HG03469 (cell line): ENCODE data around the gene C1orf87.

Source experiments
- ATAC-seq: cut with Tn5 transposase; IDR thresholded peaks from one replicate; pipeline ENCODE4 v1.9.1; 2021; ENCODE audit warnings: mild to moderate bottlenecking, moderate library complexity, moderate number of reproducible peaks; ENCODE audit not compliant: unreplicated experiment

The C1orf87 gene

DNA sequence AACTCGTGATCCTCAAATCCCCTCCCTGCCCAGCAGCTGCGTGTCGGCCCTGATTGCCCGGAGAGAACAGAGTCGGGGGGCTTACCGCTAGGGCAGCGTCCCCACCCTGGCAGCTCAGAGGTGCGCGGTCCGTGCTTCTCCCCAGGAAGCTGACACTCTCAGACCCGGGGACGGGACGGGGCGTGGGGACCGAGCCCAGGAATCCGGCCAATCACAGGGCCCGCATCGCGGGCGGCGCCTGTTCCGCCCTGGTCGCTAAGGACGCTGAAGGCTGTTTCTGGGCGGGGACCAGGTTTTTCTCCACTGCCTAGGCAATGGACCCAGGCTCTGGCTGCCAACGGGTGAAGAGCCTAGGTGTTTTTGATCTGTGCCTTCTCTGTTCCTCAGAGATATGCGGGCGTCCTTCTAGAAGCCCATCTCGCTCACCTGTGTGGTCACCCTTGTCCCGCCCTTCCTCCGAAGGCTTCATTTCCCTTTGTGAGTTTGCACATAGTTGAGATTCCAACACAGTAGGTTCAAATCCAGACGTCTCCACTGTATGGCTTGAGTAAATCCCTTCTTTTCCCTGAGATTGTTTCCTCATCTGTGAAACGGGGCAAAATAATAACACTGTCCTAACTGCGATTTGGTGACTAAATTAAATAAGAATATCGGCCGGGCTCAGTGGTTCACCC lies at the start of gene C1orf87:
TSS of gene C1orf87 (minus strand) at position 166 of the 674 bp plus-strand sequence. CDS start 1,127 bp downstream, outside the sequence.
- no peak for ATAC-seq

DNA sequence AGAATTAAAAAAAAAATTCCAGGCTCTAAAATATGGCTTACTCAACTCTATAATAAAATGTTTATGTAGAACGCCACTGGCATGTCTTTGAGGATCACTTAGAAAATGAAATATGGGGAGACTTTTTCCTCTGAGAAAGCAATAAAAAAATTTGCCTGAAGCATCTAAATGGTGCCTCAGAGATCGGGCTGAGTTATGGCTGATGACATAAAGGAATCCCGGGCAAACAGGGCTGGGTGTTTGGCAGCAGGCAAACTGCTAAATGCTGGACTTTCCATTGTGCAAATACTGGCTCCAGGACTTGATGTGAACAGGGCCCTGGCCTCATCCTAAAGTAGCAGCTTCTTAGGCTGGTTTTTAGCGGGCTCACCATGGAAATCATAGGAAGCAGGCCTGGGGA lies 44.5 kb upstream of the C1orf87 start:
- no peak for ATAC-seq

GRCh38 chr1:60114745-60115318 lies 41.3 kb upstream of the C1orf87 start:
- ATAC-seq, result no peak

- no peak for ATAC-seq
Observed at GRCh38 chr1:60113596-60113995, 40.0 kb upstream of the C1orf87 start.

DNA sequence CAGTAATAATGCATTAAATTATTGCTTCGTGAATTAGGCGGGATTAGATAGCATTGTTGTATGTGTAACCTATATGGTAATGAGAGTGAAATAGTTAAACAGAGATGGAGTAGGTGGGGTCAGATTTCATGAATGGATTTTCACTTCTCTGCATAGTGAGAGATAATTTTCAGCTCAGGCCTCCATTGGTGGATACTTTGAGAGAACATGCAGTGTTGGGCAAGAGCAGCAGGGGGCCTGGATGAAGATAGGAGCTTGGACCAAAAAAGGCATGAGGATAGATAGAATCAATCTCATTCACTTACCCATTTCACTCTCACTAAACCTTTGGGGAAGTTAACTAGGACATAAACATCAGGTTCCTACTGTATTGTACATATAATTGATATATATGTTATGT lies 39.5 kb upstream of the C1orf87 start:
- ATAC-seq, result no peak

GRCh38 chr1:60111716-60112115 lies 38.1 kb upstream of the C1orf87 start:
- no peak for ATAC-seq

GRCh38 chr1:60111118-60111517 lies 37.5 kb upstream of the C1orf87 start:
- no peak for ATAC-seq

GRCh38 chr1:60108196-60108595 lies 34.6 kb upstream of the C1orf87 start:
- ATAC-seq, result no peak

DNA sequence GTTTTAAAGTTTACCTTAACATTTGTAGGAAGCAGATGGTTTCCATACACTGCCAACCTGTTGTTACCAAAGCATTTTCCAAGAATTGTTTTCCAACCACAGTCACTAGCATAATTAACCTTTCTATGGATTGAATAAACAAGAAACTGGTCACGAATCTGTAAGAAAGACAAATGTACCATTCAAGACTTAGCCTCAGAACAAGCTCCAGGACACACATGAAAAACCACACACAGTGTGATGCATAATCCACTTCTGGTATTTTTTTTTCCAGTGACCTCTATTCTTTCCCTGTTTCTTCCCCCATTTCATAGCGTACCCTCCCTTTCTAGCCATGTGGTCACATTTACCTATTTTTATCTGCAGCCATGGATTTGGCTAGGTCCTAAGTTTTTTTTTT lies 29.6 kb upstream of the C1orf87 start:
- no peak for ATAC-seq

DNA sequence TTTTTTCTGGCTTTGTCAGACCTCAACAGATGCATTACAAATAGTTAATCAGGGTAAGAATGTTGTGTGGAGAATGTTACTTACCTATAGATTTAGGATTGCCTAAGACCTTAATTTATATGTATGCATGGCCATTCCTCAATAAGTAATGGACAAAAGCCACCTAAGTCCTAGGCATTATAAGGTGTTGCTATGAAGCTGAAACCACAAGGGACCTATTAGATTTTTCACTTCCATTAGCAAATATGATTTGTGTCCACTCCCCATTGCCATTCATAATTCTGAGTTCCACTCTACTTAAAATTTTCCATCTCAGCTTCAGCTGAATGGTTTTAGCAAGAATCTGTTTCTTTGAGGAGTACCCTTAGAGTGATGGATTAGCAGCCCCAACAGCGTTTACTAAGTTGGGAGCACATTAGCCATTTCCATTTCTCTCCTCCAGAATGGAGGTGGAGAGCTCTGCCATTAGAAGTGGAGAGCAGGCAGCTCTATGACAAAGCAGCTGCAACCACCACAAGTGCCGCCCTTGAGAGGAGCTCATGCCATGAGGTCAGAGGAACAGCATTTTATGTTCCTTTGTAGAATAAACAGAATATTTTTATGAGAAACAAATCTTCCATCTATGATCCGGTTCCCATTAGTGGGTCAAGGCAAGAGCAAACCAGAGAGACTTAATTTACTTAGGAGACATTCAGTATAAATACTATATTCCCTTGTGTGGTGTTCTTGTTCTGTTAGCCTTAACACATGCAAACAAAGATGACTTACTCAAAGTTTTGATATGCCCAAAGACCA lies 28.9 kb upstream of the C1orf87 start:
- no peak for ATAC-seq

DNA sequence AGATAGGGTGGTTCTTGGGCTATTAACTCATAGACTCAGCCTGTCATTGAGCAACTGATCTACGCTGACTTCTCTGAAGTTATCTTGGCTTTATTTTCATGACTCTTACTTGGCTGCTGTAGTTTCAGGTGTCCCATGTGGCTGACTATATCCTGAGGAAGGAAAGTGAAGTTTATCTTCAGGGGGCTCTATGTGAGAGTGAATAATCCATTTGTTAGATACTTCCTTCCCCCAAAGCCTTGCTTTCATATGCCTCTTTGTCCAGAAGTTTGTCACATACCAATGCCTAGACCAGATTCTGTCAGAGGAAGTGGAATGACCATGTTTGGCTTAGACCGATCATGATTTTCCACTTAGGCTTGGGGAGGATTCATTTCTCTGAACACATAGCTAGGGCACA lies 27.9 kb upstream of the C1orf87 start:
- no peak for ATAC-seq

- ATAC-seq, result no peak
Observed at GRCh38 chr1:60091195-60091715, 17.7 kb upstream of the C1orf87 start.

- no peak for ATAC-seq
Observed at GRCh38 chr1:60090655-60091054, 17.1 kb upstream of the C1orf87 start.

GRCh38 chr1:60088620-60089155 lies 15.1 kb upstream of the C1orf87 start:
- ATAC-seq, result no peak

DNA sequence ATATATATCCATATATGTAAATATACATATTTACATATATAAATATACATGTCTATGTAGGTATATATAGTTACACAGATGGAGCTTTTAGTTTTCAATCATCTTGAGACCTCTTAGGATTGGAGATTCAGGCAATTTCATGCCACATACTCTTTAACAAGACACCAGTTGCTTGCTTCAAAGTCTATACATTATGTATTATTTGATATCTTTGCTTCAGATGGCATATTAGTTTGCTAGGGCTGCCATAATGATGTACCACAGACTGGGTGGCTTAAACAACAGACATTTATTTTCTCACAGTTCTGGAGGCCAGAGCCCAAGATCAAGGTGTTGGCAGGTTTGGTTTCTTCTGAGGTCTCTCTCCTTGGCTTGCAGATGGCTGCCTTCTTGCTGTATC lies 14.1 kb upstream of the C1orf87 start:
- ATAC-seq, result no peak

DNA sequence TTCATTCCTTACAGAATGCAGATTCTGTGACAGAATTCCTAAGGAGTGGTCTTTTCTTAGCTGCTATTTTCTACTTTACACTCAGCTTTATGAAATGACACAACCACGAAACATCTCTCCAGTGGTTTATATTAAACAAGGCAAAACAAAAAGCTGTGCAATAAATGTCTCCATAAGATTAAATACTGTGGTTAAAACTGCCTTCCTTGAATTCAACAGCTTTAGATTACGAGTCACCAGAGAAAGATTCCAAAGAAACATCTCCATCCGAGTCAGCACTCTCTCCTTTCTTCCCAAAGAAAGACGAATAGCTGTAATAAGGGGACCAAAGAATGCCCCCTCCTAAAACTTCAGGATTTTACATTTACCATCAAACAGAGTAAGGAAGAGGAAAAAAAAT lies 4.6 kb upstream of the C1orf87 start:
- ATAC-seq, result no peak

DNA sequence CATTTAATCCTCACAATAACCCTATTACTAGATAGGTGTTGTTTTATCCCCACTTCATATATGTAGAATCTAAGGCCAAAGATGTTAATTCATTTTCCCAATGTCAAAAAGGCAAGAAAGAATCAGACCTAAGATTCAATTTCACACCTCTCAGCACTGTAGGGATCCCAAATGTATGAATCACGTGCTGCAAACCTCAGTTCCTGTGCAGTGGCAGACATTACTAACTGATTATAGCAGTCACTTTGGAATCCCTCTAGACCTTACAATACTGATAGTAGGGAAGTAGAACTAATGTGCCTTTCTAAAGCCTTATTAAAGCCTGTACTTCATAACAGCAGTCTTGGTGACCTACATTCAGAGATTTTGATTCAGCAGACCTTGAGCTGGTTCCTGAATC lies 2.3 kb downstream of the C1orf87 start:
- ATAC-seq, result no peak

GRCh38 chr1:60069691-60070090 lies 3.9 kb downstream of the C1orf87 start:
- ATAC-seq, result no peak

GRCh38 chr1:60068393-60069045 lies 5.1 kb downstream of the C1orf87 start:
- ATAC-seq, result no peak

DNA sequence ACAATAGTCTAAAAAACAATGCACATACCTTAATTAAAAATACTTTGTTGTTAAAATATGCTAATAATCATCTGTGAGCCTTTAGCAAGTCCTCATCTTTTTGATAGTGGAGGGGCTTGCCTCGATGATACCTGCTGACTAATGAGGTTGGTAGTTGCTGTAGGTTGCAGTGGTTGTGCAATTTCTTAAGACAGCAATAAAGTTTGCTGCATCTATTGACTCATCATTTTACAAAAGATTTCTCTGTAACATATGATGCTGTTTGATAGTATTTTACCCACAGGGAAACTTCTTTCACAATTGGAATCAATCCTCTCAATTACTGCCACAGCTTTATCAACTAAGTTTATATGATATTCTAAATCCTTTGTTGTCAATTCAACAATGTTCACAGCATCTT lies 7.6 kb downstream of the C1orf87 start:
- ATAC-seq, result no peak

DNA sequence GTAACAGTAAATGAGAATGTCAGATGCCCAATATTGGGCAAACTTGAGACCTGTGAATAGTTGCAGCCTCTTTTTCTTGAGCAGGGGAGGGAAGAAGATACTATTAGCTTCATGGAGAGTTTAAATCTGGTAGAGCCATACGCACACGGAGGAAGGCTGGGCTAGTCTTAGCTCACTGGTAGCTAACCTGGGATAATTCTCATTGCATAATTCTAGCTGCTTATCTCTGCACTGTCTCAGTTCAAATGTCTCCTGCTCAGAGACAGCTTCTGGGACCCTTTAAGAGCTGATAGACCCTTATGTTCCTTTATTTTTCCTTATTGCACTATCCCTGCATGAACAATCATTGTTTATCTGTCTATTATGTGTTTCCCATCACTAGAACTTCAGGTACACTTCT lies 8.4 kb downstream of the C1orf87 start:
- ATAC-seq, result no peak
